DLD1 (cell line): ENCODE results near the gene MRPL41.
"Not testable (repeated sequence)": the region's sequence is repeated elsewhere in the genome, so short reads cannot be mapped to it uniquely, and the experiment has no call there.

ENCODE experiments used
- in situ Hi-C: cut with HindIII; loops from 2 replicates; pipeline ENCODE4 v1.10.0; 2017; ENCODE audit warnings: low sequenced_read_pairs

Gene MRPL41

DNA sequence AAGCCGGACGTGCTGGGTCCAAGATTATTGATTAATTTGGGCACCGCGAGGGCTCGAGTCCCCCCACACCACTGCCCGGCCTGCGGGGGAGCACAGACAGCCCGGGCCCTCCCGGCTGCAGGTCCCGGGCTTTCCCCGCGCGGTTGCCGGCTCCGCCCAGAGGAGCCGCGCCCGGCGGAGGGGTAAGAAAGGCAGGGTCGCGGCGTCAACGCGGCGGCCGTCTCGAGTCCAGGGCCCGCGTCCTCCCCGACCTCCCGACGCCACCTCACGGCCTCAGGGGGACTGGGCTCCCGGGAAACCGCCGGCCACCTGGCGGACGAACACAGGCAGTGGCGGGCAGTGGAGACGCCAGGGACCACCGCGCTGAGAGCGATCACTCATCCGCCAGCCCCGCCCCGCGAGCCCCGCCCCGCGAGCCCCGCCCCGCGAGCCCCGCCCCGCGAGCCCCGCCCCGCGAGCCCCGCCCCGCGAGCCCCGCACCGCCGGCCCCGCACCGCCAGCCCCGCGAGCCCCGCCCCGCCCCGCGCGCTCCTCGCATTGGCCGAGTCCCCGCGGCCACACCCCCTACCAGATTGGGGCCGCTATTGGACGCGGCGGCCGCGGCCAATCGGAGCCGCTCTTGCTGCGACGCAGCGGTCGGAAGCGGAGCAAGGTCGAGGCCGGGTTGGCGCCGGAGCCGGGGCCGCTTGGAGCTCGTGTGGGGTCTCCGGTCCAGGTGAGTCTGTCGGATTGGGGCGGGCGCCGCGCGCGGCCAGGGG lies at the start of gene MRPL41:
Gene MRPL41 (plus strand): TSS at position 616 of the 758 bp plus-strand sequence. CDS start 203 bp downstream, outside the sequence.
- in situ Hi-C loops: no loop called here

DNA sequence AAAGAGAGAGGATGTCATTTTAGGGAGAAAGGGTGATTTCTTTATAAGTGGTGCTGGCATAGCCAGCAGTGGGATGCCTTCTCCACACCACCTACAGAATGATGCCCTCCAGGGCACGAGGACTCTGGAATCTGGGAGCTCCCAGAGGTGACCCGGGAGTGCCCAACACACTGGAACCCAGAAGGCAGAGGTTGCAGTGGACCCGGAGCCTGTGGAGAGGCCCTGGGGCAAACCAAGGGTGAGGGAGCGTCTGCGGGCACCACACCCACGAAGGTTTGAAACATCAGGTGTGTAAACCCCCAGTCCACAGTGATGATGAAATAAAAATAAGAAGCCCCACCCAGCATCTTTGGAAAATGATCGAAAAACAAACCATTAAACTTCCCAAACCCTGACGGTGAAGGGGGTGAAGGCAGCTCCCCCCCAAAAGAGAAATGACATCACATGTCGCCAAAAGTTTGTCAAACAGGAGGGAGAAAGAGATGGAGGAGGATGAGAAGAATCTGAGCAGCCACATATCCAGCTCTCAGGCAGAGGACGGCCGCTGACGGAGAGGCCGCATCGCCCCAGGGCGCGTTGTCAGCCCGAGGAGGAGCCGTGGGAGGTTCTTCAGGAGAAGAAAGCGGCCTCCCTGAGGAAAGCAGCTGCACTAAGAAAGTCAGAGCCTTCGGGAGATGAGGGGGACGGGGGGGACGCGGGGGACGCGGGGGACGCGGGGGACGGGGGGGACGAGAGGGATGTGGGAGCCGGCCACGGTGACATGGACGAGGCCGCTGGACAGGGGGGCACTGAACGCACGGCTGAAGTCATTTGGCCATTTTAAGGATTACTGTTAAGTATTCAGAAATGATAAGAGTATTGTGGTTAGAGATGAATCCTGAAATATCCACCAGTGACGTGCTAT lies 49.4 kb upstream of the MRPL41 start:
- in situ Hi-C loops: no loop called here

DNA sequence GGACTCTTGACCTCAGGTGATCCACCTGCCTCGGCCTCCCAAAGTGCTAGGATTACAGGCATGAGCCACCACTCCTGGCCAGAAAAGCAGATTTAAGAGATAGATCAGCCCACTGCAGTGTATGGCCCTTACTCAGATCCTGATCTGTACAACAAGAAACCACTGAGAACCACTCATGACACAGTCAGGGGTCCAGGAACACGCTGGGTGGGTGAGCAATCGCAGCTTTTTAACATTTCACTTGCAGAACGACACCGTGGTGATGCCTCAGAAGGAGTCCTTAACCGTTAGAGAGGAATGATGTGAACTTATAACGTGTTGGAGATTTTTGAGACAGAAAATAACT lies 47.3 kb upstream of the MRPL41 start:
- in situ Hi-C loops: no loop called here

DNA sequence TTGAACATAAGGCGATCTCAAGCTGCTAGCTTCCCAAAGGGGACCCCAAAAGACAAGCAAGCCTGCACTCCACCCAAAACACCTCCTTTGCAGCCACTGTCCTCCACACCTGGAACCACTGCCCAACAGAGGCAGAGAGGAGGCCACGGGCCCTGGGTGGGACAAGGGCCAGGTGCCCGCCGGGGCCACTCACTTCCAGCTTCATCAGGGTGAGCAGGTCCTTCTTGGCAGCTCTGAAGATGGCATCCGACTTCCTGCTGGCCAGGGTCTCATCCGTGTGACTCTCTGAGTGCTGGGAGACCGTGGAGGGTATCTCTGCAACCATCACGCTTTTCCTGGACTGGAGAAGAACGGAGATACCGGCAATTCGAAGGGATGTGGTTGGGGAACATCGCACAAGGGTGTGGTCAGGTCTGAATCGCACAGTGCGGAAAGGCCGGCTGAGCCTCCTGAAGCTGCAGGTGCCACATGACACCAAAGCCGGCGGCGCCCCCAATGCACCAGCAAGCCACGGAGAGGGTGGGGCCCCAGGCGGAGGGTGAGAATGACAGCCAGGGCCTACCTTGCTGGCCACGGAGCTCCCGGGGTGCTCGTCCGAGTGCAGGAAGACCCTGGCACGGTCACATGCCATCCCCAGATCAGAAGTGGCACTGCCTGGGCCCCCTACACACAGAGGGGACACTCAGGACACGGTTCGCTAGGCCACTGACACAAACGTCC lies 46.1 kb upstream of the MRPL41 start:
- in situ Hi-C loops: no loop called here

DNA sequence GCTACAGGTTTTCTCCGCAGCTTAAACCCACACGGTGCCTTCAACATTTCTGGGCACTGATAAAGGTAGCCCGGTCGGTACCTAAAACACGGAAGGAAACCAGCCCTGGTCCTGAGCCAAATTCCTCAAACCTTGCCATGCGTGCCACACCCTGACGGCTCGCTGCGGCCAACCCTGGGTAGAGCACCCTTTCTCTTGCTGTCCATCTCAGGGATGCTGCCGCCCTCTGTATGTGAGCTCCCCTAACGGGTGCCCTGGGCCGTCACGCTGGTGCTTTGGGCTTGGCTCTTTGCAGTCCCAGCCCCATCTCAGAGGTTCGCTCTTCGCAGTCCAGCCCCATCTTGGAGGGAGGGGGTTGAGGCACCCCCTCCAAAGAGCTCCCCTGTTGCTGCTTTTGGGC lies 45.4 kb upstream of the MRPL41 start:
- in situ Hi-C loops: no loop called here

DNA sequence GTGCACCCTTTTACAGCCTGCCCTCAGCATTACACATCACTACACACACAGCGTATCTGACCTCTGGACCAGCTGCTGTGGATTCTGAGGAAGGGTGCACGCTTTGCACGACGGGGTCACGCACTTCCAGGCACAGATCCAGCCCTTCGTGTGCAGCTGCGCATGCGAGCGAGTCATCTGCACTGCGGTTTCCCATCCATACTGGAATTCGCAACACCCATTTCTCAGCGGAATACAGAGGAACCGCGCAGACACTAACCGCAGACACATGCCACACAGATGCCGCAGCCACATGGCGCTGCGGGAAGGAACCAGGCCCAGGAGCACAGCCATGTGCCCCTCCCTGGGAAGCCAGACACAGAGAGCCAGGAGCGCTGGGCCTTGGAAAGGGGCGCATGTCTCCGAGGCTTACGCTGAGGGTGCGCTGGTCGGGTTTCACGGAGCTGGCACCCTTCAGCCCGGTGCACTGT lies 44.9 kb upstream of the MRPL41 start:
- in situ Hi-C loops: no loop called here

DNA sequence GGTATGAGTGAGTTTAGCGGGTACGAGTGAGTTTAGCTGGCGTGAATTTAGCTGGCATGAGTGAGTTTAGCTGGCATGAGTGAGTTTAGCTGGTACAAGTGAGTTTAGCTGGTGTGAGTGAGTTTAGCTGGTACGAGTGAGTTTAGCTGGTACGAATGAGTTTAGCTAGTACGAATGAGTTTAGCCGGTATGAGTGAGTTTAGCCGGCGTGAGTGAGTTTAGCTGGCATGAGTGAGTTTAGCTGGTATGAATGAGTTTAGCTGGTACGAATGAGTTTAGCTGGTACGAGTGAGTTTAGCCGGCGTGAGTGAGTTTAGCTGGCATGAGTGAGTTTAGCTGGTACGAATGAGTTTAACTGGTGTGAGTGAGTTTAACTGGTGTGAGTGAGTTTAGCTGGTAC lies 42.5 kb upstream of the MRPL41 start:
- in situ Hi-C loops: no loop called here

DNA sequence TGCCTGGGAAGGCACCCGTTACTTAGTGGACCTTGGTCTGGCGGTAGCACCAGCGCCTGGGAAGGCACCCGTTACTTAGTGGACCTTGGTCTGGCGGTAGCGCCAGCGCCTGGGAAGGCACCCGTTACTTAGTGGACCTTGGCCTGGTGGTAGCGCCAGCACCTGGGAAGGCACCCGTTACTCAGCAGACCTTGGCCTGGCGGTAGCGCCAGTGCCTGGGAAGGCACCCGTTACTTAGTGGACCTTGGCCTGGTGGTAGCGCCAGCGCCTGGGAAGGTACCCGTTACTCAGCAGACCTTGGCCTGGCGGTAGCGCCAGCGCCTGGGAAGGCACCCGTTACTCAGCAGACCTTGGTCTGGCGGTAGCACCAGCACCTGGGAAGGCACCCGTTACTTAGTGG lies 40.6 kb upstream of the MRPL41 start:
- in situ Hi-C loops: not testable (repeated sequence)

DNA sequence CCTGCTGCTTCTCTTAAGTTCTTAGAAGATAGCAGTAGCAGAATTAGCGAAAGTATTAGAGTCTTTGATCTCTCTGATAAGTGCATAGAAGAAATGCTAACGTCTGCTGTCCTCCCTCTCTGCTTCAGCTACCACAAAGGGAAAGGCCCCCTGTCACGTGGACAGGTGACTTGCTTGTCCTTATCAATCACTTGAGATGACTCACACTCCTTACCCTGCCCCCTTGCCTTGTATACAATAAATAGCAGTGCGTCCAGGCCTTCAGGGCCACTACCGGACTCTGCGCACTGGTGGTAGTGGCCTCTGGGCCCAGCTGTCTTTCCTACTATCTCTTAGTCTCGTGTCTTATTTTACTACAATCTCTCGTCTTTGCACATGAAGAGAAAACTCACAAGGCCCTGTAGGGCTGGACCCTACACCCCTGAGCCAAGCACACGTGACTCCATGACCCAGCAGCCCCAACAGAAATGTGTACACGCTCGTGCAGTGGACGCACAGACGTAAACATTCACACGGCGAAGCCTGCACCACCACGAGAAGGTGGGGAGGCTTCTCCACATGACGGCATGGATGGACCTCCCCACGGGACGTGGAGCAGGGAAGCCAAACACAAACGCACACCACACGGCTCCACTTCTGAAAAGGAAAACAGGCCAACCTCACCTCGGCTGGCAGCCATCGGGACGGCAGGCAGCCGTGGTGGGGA lies 39.8 kb upstream of the MRPL41 start:
- in situ Hi-C loops: no loop called here

DNA sequence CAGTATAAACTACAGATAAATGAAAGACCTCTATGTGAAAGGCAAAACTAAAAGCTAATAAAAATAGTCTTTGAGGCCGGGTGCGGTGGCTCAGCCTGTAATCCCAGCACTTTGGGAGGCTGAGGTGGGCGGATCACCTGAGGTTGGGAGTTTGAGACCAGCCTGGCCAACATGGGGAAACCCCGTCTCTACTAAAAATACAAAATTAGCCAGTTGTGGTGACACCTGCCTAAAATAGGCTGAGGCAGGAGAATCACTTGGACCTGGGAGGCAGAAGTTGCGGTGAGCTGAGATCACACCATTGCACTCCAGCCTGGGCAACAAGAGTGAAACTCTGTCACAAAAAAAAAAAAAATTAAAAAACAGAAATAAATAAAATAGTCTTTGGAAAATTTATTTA lies 38.5 kb upstream of the MRPL41 start:
- in situ Hi-C loops: not testable (repeated sequence)

DNA sequence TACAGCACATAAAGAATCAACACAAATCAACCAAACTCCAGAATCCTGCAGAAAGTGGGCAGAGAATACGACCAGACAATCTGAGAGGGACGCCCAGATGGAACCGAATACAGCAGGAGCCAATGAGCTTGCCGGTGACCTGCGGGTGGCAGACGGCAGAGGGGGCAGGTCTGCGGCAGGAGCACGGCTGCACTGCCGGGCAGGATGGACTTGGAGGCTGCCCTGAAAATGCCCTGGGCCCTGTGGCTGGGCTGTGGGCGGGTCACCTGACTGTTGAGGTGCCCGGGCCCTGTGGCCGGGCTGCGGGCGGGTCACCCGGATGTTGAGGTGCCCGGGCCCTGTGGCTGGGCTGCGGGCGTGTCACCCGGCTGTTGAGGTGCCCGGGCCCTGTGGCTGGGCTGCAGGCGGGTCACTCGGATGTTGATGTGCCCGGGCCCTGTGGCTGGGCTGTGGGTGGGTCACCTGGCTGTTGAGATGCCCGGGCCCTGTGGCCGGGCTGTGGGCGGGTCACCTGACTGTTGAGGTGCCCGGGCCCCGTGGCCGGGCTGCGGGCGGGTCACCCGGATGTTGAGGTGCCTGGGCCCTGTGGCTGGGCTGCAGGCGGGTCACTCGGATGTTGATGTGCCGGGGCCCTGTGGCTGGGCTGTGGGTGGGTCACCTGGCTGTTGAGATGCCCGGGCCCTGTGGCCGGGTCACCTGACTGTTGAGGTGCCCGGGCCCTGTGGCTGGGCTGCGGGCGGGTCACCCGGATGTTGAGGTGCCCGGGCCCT lies 37.7 kb upstream of the MRPL41 start:
- in situ Hi-C loops: not testable (repeated sequence)

DNA sequence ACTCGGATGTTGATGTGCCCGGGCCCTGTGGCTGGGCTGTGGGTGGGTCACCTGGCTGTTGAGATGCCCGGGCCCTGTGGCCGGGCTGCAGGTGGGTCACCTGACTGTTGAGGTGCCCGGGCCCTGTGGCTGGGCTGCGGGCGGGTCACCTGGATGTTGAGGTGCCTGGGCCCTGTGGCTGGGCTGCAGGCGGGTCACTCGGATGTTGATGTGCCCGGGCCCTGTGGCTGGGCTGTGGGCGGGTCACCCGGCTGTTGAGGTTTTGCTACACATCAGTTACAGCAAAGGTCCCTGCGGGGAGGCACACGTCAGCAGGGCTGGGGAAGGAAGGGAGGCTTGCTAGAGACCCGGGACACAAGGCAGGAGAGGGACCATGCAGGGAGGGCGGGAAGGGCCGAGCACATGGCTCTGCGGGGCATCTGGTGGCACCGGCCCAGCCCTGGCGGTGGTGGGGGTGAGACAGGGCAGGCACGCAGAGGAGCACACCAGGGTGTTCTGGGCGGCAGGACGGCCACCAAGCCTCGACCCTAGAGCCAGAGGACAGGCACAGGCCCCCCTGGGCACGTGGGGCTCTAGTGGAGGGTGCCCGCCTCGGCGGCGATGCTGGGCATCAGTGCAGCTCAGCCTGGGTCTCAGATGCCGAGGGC lies 36.9 kb upstream of the MRPL41 start:
- in situ Hi-C loops: no loop called here

DNA sequence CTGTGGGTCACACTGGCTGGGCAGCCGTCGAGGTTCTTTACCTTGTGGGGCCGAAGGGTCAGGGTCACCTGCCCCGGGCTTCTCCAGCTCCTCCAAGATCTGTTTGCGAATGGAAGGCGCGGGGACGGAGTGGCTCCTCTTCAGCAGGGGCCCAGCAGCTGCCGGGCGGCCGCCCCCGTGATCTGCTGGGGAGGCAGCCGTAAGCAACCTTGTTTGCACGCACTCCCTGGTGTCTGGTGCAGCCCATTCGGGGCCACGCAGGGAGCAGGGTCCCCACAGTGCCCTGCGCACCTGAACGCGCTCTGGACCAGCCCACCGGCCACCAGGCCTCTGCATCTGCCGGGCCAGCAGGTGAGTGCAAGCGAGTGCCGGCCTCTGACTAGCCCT lies 36.3 kb upstream of the MRPL41 start:
- in situ Hi-C loops: no loop called here

DNA sequence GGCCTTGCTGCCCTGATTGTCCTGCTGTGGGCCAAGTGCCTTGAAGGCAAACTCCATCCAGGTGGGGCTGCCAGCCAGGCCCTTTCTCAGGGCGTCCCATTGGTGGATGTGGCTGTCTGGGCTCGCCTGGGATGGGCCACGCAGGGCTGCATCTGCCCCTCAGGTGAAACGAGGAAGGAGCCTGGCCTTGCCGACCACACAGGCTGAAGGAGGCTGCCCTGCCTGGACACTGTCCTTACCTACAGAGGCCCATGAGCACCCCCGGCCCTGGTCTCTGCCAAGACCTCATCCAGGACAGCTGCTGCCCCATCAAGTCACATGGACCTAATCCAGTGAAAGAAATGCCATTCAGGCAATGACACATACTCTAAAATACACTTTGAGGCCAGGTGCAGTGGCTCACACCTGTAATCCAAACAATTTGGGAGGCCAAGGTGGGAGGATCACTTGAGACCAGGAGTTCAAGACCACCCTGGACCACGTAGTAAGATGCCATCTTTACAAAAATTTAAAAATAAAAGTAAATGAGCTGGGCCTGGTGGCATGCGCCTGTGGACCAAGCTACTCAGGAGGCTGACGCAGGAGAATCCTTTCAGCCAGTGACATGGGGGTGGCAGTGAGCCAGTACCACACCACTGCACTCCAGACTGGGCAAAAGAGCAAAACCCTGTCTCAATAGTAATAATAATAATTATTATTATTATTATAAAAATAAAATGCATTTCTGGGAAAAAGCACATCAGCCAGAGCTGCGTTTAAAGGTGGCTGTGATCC lies 35.3 kb upstream of the MRPL41 start:
- in situ Hi-C loops: no loop called here

DNA sequence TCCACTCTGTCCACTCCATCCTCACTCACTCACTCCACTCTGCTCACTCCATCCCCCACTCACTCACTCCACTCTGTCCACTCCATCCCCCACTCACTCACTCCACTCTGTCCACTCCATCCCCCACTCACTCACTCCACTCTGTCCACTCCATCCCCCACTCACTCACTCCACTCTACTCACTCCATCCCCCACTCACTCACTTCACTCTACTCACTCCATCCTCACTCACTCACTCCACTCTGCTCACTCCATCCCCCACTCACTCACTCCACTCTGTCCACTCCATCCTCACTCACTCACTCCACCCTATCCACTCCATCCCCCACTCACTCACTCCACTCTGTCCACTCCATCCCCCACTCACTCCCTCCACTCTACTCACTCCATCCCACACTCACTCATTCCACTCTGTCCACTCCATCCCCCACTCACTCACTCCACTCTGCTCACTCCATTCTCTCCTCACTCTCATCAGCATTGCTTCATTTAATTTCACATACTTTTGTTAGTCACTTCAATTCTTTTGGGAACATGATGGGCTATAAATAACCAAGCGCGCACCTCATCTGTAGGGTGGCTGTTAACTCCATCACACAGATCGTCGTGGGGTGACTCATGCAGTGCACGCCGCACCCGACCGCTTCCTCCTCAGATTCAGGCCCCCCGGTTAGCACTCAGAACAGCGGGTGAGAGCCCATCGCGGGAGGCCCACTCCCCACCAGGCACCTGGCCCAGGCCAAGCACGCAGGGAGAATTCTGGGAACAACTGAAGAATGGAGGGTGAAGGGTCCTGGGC lies 32.8 kb upstream of the MRPL41 start:
- in situ Hi-C loops: not testable (repeated sequence)

DNA sequence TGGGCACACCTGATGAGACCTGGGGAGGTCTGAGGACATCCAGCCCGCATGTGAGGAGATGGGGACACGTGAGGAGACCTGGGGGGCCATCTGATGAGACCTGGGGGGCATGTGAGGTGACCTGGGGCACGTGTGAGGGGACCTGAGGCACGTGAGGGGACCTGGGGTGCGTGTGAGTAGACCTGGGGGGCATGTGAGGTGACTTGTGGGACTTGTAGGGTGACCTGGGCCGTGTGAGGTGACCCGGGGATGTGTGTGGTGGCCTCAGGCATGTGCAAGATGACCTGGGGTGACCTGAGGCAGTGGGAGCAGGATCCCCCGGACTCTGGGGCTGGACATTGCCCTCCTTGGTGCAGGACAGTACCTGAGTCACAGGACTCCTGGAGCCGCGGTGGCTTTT lies 32.1 kb upstream of the MRPL41 start:
- in situ Hi-C loops: no loop called here

DNA sequence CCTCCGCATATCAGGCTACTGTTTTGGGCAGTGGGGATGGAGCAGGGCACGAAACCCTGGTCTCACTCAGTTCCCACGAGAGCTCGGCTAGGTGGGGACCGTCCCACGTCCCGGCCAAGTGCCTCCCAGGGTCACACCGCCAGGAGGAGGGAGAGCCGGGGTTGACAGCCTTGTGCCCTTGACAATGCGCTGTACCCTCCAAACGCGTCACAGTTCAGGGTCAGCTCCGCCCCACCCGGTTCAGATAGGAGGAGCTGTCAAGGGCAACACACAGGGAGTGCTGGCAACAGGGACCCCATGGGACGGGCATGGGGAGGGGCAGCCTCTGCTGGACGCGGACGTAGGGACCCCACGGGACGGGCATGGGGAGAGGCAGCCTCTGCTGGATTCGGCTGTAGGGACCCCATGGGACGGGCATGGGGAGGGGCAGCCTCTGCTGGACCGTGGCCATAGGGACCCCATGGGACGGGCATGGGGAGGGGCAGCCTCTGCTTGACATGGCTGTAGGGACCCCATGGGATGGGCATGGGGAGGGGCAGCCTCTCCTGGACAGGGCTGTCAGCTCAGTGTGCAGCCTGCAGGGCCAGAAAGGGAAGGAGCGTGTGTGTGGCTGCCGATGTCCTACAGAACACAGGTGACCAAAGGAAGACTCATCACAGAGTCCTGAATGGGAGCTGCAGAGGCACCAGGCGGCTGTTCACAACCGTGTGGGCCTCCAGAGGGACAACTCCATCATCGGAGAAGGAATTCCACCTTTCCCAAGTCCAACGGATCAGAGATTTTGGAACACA lies 30.9 kb upstream of the MRPL41 start:
- in situ Hi-C loops: no loop called here
